Measurements from ENCODE around the gene KIF16B. TPM values are rescaled to one million over a fixed set of nuclear protein-coding genes. Genes with fewer than 3 reads are reported as not detected.
"Not testable (repeated sequence)": the region's sequence is repeated elsewhere in the genome, so short reads cannot be mapped to it uniquely, and the experiment has no call there.

The KIF16B gene
- total RNA-seq, 2 experiments from 2014 or later, result 3.2 to 3.4 TPM

DNA sequence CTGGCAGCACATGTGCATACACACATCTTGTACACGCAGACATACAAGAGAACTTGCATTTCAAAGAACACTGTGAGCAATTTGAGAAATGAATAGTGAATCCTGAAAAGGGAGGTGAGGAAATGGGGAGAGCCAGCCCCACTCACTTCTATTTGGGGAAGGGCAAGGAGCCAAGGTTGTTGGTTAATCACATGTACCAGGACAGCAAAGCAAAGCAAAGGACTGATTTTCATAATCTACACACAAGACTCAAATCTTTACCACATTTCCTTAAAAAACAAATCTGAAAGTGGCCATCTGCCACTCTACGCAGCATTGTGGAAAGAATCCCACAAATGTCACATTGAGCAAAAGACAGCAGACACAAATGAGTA is 35.0 kb upstream of the KIF16B start:
- Mint-ChIP-seq H3K27me3 (ENCODE audit: low read depth) (no peaks in the 10 kb centered on the region), H3K4me1 (ENCODE audit: low read depth) (no peaks in the 10 kb centered on the region), H3K36me3 (ENCODE audit: low read depth) (no peaks in the 10 kb centered on the region), H3K9me3 (ENCODE audit: insufficient read depth) (no peaks in the 10 kb centered on the region), H3K4me3 (no peak overlapping the region), H3K27ac (no peak overlapping the region)
- ATAC-seq (no peak), DNase-seq (no peak)
- CTCF ChIA-PET, result no interaction called here
- POLR2A ChIA-PET, result no interaction called here

DNA sequence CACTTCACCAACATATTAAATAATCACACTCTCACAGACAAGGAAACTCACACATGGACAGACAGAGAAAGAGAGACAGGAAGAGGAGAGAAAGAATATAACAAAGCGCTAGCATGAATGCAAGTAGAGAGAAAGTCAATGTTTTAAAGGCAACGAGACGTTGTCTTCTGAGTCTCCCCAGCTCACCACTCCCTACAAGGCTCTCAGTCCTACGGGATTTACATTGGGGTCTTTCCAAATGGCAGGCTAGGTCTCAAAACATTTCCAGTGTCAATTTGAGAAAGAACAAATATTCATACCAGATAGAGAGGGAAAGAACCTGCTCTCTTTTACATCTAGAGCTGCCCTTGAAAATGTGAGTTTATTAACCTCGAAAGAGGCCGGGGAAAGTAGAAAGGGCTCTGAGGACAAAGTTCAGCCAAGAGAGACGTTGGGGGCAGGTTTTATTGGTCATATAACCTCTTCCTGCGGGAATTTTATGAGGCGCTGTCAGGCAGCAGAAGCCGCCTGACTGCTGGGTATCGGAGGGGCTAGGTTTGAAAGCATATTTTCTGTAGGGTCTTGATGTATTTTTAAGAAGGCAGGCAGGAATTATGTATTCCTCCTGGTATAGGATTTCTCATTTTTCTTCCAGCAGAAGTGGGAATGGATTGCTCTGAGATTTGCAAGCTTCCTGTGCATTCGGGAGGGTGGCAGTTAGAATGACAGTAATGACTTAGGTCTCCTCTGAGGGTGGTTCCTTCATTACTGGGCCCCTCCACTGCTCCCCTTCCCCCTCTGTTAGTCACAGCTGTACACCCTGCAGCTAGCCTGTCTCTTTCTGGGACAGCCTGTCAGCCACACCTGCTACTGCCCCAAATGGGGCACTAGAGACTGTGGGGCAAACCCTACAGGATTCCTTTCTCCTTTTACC is 34.4 kb upstream of the KIF16B start:
- no peak overlapping the region for H3K27ac Mint-ChIP-seq
- DNase-seq (no peak), ATAC-seq (no peak)
- H3K27me3 Mint-ChIP-seq (ENCODE audit: low read depth), result no peaks in the 10 kb centered on the region
- H3K4me3 Mint-ChIP-seq, result no peak overlapping the region
- H3K9me3 Mint-ChIP-seq (ENCODE audit: insufficient read depth), result no peaks in the 10 kb centered on the region
- ChIA-PET CTCF (no interaction called here), POLR2A (no interaction called here)
- no peaks in the 10 kb centered on the region for H3K4me1 Mint-ChIP-seq (ENCODE audit: low read depth)
- H3K36me3 Mint-ChIP-seq (ENCODE audit: low read depth), result no peaks in the 10 kb centered on the region

DNA sequence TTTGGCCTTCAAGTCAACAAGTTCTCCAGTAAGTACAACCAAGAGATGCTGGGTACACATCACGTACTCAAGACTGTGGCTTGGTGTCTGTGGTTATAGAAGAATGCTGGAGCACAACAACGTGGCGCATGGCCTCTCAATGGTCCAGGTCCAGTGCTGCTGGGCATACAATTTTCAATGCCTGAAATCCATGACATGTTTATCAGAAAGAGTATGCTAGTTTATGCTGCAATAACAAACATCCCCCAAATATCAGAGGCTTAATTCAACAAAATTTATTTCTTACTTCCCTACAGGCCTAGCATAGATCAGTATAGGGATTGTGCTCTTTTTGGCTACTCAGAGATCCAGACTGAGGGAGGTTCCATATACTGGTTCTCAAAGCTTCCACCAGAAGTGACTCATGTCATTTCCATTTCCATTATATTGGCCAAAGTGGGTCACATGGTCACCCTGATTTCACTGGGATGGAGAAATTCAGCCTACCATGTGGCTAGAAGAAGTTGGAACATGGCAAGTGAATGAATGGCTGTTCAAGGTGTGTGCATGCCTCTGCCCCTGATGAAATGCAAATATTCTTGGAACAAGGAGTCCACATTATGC is 33.3 kb upstream of the KIF16B start:
- Mint-ChIP-seq H3K4me3 (no peak overlapping the region), H3K4me1 (ENCODE audit: low read depth) (no peaks in the 10 kb centered on the region), H3K9me3 (ENCODE audit: insufficient read depth) (no peaks in the 10 kb centered on the region), H3K27ac (no peak overlapping the region), H3K36me3 (ENCODE audit: low read depth) (no peaks in the 10 kb centered on the region), H3K27me3 (ENCODE audit: low read depth) (no peaks in the 10 kb centered on the region)
- ChIA-PET CTCF (no interaction called here), POLR2A (no interaction called here)
- DNase-seq (no peak), ATAC-seq (no peak)

DNA sequence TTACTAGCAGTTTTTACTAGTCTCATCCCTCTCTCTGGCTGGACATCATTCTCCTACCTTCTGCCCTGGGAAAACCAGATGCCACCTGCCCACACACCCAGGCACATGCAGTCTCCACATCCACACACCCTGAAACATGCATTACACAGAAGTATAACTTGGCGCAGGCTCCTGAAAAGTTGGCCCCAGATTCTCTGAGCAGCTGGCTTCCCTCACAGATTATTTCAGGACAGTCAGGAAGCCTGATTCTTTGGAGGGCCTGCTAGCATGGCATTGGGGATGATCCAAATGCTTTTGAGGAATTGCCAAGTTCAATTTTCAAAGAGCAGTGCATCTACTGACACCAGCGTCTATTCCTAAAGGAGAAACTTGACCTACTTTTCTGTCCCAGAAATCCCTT is 27.8 kb upstream of the KIF16B start:
- DNase-seq, result no peak
- ATAC-seq, result no peak
- no peak overlapping the region for H3K4me3 Mint-ChIP-seq
- no peaks in the 10 kb centered on the region for H3K27me3 Mint-ChIP-seq (ENCODE audit: low read depth)
- ChIA-PET POLR2A (no interaction called here), CTCF (no interaction called here)
- H3K27ac Mint-ChIP-seq, result no peak overlapping the region
- H3K4me1 Mint-ChIP-seq (ENCODE audit: low read depth), result no peaks in the 10 kb centered on the region
- no peaks in the 10 kb centered on the region for H3K36me3 Mint-ChIP-seq (ENCODE audit: low read depth)
- no peaks in the 10 kb centered on the region for H3K9me3 Mint-ChIP-seq (ENCODE audit: insufficient read depth)

DNA sequence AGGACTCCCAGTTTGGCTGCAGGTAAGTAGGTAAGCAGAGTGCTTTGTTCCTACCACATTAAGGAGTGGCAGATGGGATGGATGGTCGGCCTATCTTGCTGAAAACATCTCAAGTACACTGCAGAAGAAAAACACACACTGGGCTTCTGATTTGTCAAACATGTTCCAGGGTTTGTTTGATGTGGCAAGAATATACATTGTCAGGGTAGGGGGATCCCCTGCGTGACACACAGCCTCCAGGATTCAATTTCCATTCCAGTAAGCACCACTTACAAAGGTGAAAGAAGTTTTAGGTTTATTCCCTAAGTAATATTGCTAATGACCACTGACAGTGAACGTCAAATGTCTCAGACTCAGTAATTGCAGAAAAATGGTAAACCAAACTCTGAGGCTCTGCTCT is 26.0 kb upstream of the KIF16B start:
- ATAC-seq, result no peak

DNA sequence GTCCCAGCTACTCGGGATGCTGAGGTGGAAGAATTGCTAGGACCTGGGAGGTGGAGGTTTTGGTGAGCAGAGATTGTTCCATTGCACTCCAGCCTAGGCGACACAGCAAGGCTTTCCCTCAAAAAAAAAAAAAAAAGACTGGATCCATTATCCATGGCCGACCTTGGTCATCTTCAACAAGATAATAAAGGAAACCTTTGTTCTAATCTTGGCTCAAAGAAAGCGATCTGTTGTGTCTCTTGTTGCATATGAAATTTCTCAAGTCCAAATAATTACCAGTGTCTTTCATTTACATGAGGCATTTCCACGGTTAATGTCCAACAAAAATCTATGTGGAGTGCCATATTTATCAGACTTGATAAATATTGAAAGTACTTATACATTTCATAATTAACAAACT is 23.7 kb upstream of the KIF16B start:
- ChIA-PET CTCF (no interaction called here), POLR2A (no interaction called here)
- ATAC-seq (no peak), DNase-seq (no peak)
- Mint-ChIP-seq H3K27me3 (ENCODE audit: low read depth) (peaks cover 3% of the 10 kb centered on the region), H3K4me3 (no peak overlapping the region), H3K36me3 (ENCODE audit: low read depth) (no peaks in the 10 kb centered on the region), H3K9me3 (ENCODE audit: insufficient read depth) (no peaks in the 10 kb centered on the region), H3K4me1 (ENCODE audit: low read depth) (no peaks in the 10 kb centered on the region), H3K27ac (no peak overlapping the region)

More for the DNA sequence above, 26.0 kb upstream of the KIF16B start:
- H3K27ac Mint-ChIP-seq, result no peak overlapping the region
- no peaks in the 10 kb centered on the region for H3K36me3 Mint-ChIP-seq (ENCODE audit: low read depth)
- H3K4me3 Mint-ChIP-seq, result no peak overlapping the region
- no peaks in the 10 kb centered on the region for H3K4me1 Mint-ChIP-seq (ENCODE audit: low read depth)
- ChIA-PET POLR2A (no interaction called here), CTCF (no interaction called here)
- no peaks in the 10 kb centered on the region for H3K9me3 Mint-ChIP-seq (ENCODE audit: insufficient read depth)
- no peak for DNase-seq
- H3K27me3 Mint-ChIP-seq (ENCODE audit: low read depth), result no peaks in the 10 kb centered on the region

DNA sequence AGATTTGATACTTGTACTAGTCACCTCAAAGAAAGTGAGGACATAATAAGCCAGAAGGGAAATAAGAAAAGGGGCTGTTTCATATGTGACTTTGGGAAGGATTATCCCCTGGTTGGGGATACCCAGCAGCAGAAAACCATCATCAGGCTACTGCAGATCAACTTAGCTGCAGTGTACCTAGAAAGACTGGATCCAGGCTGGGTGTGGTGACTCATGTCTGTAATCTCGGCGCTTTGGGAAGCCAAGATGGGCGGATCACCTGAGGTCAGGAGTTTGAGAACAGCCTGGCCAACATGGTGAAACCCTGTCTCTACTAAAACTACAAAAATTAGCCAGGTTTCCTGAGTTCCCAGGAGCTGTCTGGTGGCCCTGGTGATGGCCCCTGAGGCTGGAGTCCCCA is 23.2 kb upstream of the KIF16B start:
- H3K27ac Mint-ChIP-seq; ATAC-seq; H3K4me1 Mint-ChIP-seq (ENCODE audit: low read depth); H3K27me3 Mint-ChIP-seq (ENCODE audit: low read depth); POLR2A ChIA-PET; H3K9me3 Mint-ChIP-seq (ENCODE audit: insufficient read depth); H3K4me3 Mint-ChIP-seq; H3K36me3 Mint-ChIP-seq (ENCODE audit: low read depth); DNase-seq; CTCF ChIA-PET: not testable (repeated sequence)

DNA sequence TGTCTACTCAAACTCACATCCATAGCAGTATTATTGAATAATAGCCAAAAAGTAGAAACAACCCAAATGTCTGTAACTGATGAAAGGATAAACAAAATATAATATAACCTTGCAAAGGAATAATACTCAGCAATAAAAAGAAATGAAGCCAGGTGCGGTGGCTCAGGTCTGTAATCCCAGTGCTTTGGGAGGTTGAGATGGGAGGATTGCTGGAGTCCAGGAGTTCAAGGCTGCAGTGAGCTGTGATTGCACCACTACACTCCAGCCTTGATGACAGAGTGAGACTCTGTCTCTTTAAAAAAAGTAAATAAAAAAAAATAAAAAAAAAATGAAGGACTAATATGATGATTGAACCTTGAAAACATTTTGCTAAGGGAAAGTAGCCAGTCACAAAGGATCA is 22.1 kb upstream of the KIF16B start:
- Mint-ChIP-seq H3K4me3 (no peak overlapping the region), H3K27me3 (ENCODE audit: low read depth) (peaks cover 8% of the 10 kb centered on the region), H3K27ac (no peak overlapping the region), H3K9me3 (ENCODE audit: insufficient read depth) (no peaks in the 10 kb centered on the region), H3K36me3 (ENCODE audit: low read depth) (no peaks in the 10 kb centered on the region), H3K4me1 (ENCODE audit: low read depth) (no peaks in the 10 kb centered on the region)
- DNase-seq, result no peak
- ATAC-seq, result no peak
- ChIA-PET CTCF (no interaction called here), POLR2A (no interaction called here)

DNA sequence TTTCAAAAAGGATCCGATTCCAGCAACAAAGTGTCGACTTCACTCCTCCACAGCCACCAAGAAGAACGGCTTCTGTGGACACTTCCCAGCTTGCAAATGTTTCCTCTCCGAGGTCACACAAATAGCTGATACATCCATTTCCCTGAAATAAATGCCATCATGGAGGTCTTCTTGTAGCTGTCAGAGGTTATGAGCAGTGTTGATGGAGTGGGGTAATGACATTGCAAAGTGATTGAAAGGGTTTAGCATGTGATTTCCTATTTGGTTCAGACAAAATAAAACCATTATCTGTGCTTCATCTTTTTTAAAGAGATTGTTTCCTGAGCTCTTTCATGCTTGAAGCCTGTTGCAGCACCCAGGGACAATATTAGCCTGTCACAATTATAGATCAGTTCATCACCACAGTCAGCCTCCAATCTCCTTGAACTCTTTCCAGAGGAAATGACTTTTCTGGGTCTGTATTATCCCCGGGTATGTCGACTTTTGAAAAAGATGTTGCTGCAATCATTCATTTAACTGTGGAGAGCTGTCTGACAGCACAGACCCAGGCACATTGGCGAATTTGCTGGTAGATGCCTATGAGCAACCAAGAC is 16.9 kb upstream of the KIF16B start:
- Mint-ChIP-seq H3K27me3 (ENCODE audit: low read depth) (peaks cover 8% of the 10 kb centered on the region), H3K4me3 (no peak overlapping the region), H3K4me1 (ENCODE audit: low read depth) (no peaks in the 10 kb centered on the region), H3K36me3 (ENCODE audit: low read depth) (no peaks in the 10 kb centered on the region), H3K27ac (no peak overlapping the region), H3K9me3 (ENCODE audit: insufficient read depth) (no peaks in the 10 kb centered on the region)
- ATAC-seq, result no peak
- POLR2A ChIA-PET, result no interaction called here
- no peak for DNase-seq
- CTCF ChIA-PET, result no interaction called here

DNA sequence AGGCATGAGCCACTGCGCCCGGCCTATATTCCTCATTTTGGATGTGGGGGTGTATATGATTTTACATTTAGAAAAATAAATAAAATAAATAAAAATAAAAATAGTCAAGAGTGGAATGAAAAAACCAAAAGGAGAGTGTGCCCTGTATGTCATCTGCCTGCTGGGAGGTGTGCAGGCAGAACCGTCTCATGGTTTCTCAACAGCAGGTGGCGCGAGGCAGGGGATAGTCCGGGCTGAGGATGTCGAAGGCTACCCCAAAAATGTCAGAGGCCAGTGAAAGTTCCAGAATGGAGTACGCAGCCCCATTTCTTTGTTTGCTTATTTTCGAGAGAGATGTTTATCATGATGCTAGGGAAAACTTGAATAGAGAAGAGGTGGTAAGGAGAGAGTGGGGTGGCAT is 16.4 kb upstream of the KIF16B start:
- no peak overlapping the region for H3K27ac Mint-ChIP-seq
- ATAC-seq (no peak), DNase-seq (no peak)
- POLR2A ChIA-PET, result no interaction called here
- no peaks in the 10 kb centered on the region for H3K36me3 Mint-ChIP-seq (ENCODE audit: low read depth)
- H3K4me3 Mint-ChIP-seq, result no peak overlapping the region
- no peaks in the 10 kb centered on the region for H3K9me3 Mint-ChIP-seq (ENCODE audit: insufficient read depth)
- peaks cover 8% of the 10 kb centered on the region for H3K27me3 Mint-ChIP-seq (ENCODE audit: low read depth)
- CTCF ChIA-PET, result no interaction called here
- H3K4me1 Mint-ChIP-seq (ENCODE audit: low read depth), result no peaks in the 10 kb centered on the region

DNA sequence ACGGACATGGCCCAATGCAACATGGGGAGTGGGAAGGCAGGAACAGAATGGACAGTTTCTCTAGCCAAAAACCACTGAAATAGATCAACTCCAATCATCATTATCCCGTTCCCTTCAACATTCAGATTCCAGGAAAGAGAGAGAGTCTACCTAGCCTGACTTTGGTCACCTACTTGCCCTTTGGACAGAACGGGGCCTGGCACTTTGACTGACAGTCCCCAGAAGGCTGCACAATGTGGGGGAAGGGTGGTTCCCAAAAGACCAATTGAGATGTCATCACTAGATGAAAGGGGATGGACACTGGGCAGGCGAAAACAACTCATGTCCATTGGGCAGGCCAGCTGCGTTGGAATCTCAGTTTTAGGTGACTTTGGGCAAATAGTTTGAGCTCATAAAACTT is 15.0 kb upstream of the KIF16B start:
- CTCF ChIA-PET, result no interaction called here
- Mint-ChIP-seq H3K4me3 (no peak overlapping the region), H3K9me3 (ENCODE audit: insufficient read depth) (no peaks in the 10 kb centered on the region), H3K27ac (no peak overlapping the region), H3K27me3 (ENCODE audit: low read depth) (peaks cover 12% of the 10 kb centered on the region), H3K4me1 (ENCODE audit: low read depth) (no peaks in the 10 kb centered on the region), H3K36me3 (ENCODE audit: low read depth) (no peaks in the 10 kb centered on the region)
- POLR2A ChIA-PET, result no interaction called here
- ATAC-seq, result no peak
- no peak for DNase-seq

DNA sequence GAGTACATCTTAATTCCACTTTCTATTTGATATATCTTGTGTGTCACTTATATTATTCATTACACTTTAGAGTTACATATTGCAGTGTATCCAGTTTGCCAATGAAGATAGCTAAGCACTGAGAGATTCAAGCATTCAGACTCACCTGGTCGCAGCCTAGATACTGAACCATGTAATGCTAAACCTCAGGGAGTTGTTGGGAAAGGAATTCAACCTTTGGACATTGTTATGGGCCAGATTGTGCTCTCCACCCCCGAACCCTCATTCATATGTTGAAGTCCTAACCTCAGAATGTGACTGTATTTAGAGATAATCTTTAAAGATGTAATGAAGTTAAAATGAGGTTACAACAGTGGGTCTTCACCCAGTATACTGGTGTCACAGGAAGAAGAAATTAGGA is 13.8 kb upstream of the KIF16B start:
- no peaks in the 10 kb centered on the region for H3K4me1 Mint-ChIP-seq (ENCODE audit: low read depth)
- CTCF ChIA-PET, result no interaction called here

More for the DNA sequence above, 13.8 kb upstream of the KIF16B start:
- POLR2A ChIA-PET, result no interaction called here
- Mint-ChIP-seq H3K9me3 (ENCODE audit: insufficient read depth) (no peaks in the 10 kb centered on the region), H3K4me3 (no peak overlapping the region), H3K27ac (no peak overlapping the region), H3K27me3 (ENCODE audit: low read depth) (peaks cover 14% of the 10 kb centered on the region), H3K36me3 (ENCODE audit: low read depth) (no peaks in the 10 kb centered on the region)
- DNase-seq (no peak), ATAC-seq (no peak)

All from activated CD8-positive, alpha-beta T cell treated with anti-CD3 and anti-CD28 coated beads, Interleukin-2, amount 10 ng/mL, durations not matched to agents 7 days and 5 days (primary cell).